GM10266 (cell line): ENCODE measurements around the gene LRMDA.

Experiments used
- DNase-seq: peaks from one replicate; pipeline ENCODE4 v3.0.0; 2012; ENCODE audit errors: extremely low spot score
- CTCF ChIP-seq: IDR thresholded peaks from 2 replicates; pipeline ENCODE4 v1.5.1; 2012; ENCODE audit warnings: mild to moderate bottlenecking, low read depth; ENCODE audit not compliant: control insufficient read depth, insufficient read depth; ENCODE audit errors: missing control alignments

Gene LRMDA

GRCh38 chr10:75818552-75818951 is 387.1 kb downstream of the LRMDA start:
- DNase-seq, result no peak
- no peak for TF ChIP-seq CTCF

- DNase-seq, result no peak
- no peak for TF ChIP-seq CTCF
Observed at GRCh38 chr10:75825235-75825634, 393.8 kb downstream of the LRMDA start.

DNA sequence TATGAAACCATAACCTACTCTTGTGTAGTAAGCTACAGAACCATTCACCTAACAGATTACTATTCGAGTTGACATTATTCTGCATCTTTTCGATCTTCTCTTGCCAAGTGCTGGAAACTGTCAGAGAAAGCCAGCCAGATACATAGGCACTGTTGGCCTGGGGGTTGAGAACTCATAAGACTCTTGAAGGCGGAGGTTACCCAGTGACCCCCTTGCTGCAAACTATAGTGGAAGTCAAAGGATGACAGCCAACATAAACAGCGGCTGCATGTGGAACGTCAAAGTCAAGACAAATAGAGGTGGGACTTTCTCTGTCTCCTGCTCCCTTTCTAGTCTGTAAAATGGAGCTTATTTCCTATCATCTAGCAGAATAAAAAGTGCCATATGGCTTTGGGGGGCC is 394.2 kb downstream of the LRMDA start:
- no peak for TF ChIP-seq CTCF
- DNase-seq, result no peak

GRCh38 chr10:75826846-75827245 is 395.4 kb downstream of the LRMDA start:
- no peak for DNase-seq
- no peak for TF ChIP-seq CTCF

DNA sequence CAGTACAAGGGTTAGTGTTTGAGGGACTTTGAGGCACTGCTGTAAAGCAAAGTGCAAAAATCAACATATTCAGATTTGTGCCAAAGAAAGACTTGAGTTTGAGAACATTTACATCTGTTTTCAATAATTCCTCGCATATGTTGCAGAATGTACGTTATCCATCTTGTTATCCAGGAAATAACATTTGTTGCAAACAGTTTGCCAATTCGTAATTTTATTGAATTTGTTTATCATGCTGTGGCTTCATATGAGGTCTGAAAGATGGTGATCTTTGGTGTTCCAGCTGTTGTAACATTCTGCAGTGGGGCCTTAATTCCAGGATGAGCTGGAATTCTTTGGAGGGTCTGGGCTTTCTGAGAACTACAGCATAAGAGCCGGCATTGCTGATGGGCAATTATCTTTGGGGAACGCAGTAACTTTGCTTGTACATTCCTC is 396.2 kb downstream of the LRMDA start:
- DNase-seq, result no peak
- TF ChIP-seq CTCF, result no peak

GRCh38 chr10:75828413-75828812 is 397.0 kb downstream of the LRMDA start:
- DNase-seq, result no peak
- no peak for TF ChIP-seq CTCF

GRCh38 chr10:75836064-75836463 is 404.6 kb downstream of the LRMDA start:
- TF ChIP-seq CTCF, result no peak
- no peak for DNase-seq

- DNase-seq, result no peak
- no peak for TF ChIP-seq CTCF
Observed at GRCh38 chr10:75838486-75838885, 407.1 kb downstream of the LRMDA start.
